Measurements from ENCODE around the gene CLDN9. TPM values are rescaled to one million over a fixed set of nuclear protein-coding genes. Genes with fewer than 3 reads are reported as not detected.
"Not testable (repeated sequence)": the region's sequence is repeated elsewhere in the genome, so short reads cannot be mapped to it uniquely, and the experiment has no call there.

The CLDN9 gene
- total and polyA plus RNA-seq, 4 donors: 0.05 to 0.32 (median 0.25) TPM

DNA sequence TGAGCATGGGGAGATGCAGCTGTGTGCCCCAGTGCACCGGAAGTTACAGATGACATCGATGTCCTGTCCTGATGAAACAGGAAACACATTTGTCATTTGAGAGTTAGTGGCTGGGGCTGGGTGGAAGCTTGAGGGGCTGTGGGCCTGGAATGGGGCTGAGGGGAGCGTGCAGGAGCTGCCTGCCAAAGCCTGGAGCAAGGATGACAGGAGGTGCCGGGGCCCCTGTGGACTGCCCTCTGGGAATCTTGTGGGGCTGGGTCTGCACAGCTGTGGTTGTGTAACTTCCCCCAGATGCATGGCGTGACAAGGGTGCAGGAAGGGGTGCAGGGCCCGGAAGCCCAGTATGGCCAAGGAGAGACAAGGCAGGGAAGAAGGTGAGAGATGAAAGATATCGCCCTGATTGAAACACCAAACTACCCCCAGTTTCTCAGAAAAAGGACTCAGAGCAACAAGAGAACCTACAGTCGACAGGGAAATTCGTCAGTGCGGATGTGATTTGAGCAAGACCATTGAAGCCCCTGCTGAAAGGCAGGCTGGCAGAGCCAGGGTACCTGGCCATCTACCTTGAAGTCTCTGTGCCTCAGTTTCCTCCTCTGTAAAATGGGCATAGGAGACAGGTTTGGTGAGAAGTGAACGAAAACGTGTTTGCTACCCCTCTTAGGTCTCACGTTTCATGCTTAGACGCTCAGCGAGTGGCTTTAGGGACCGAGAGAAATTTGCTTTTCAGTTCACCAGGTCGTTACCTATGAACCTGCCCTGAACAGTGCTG lies 42.4 kb downstream of the CLDN9 start:
- Histone ChIP-seq H3K4me3 (ENCODE audit: low read depth in 1 of 3, low read length in 3 of 3) (no peak overlapping the region), H3K27ac (ENCODE audit: low read depth in 1 of 2, low read length in 2 of 2) (no peak overlapping the region), H3K9ac (ENCODE audit: low read depth in 1 of 2, low read length in 2 of 2) (no peak overlapping the region), H3K36me3 (ENCODE audit: control insufficient read depth in 4 of 4, insufficient read depth in 3 of 4, low read depth in 1 of 4, low read length in 3 of 4) (peaks cover 0 to 2% (median 0%) of the 10 kb centered on the region in 4 donors), H3K27me3 (ENCODE audit: control insufficient read depth in 4 of 4, insufficient read depth in 4 of 4, low read length in 3 of 4) (no peaks in the 10 kb centered on the region), H3K9me3 (ENCODE audit: control insufficient read depth in 4 of 4, low read length in 3 of 4) (no peaks in the 10 kb centered on the region), H3K4me1 (ENCODE audit: control insufficient read depth in 4 of 4, insufficient read depth in 4 of 4, low read length in 3 of 4) (peaks cover 5 to 16% (median 13%) of the 10 kb centered on the region in 4 donors)
- DNase-seq (ENCODE audit: low spot score): no peak
- WGBS: 83% methylated on average over 17 of the region's 17 CpGs
- TF ChIP-seq, protein P1, sequence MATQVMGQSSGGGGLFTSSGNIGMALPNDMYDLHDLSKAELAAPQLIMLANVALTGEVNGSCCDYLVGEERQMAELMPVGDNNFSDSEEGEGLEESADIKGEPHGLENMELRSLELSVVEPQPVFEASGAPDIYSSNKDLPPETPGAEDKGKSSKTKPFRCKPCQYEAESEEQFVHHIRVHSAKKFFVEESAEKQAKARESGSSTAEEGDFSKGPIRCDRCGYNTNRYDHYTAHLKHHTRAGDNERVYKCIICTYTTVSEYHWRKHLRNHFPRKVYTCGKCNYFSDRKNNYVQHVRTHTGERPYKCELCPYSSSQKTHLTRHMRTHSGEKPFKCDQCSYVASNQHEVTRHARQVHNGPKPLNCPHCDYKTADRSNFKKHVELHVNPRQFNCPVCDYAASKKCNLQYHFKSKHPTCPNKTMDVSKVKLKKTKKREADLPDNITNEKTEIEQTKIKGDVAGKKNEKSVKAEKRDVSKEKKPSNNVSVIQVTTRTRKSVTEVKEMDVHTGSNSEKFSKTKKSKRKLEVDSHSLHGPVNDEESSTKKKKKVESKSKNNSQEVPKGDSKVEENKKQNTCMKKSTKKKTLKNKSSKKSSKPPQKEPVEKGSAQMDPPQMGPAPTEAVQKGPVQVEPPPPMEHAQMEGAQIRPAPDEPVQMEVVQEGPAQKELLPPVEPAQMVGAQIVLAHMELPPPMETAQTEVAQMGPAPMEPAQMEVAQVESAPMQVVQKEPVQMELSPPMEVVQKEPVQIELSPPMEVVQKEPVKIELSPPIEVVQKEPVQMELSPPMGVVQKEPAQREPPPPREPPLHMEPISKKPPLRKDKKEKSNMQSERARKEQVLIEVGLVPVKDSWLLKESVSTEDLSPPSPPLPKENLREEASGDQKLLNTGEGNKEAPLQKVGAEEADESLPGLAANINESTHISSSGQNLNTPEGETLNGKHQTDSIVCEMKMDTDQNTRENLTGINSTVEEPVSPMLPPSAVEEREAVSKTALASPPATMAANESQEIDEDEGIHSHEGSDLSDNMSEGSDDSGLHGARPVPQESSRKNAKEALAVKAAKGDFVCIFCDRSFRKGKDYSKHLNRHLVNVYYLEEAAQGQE (IDR thresholded peaks at IDR 0.05): no peak
- no peak for TF ChIP-seq SP1 (IDR thresholded peaks at IDR 0.05)
- TF ChIP-seq FOXA2 (IDR thresholded peaks at IDR 0.05): no peak
- TF ChIP-seq JUND (IDR thresholded peaks at IDR 0.05): no peak
- no peak for TF ChIP-seq HNF4G (IDR thresholded peaks at IDR 0.05)
- TF ChIP-seq RAD21 (IDR thresholded peaks at IDR 0.05): no peak
- TF ChIP-seq, protein P2, sequence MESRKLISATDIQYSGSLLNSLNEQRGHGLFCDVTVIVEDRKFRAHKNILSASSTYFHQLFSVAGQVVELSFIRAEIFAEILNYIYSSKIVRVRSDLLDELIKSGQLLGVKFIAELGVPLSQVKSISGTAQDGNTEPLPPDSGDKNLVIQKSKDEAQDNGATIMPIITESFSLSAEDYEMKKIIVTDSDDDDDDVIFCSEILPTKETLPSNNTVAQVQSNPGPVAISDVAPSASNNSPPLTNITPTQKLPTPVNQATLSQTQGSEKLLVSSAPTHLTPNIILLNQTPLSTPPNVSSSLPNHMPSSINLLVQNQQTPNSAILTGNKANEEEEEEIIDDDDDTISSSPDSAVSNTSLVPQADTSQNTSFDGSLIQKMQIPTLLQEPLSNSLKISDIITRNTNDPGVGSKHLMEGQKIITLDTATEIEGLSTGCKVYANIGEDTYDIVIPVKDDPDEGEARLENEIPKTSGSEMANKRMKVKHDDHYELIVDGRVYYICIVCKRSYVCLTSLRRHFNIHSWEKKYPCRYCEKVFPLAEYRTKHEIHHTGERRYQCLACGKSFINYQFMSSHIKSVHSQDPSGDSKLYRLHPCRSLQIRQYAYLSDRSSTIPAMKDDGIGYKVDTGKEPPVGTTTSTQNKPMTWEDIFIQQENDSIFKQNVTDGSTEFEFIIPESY (IDR thresholded peaks at IDR 0.05): no peak
- TF ChIP-seq FOXA1 (IDR thresholded peaks at IDR 0.05): no peak
- no peak for TF ChIP-seq HNF4A (conservative IDR thresholded peaks at IDR 0.05)
- TF ChIP-seq EGR1 (IDR thresholded peaks at IDR 0.05; ENCODE audit: low read depth in 2 of 2): no peak
- no peak for TF ChIP-seq GABPA (IDR thresholded peaks at IDR 0.05 in 1 of 2, conservative IDR thresholded peaks at IDR 0.05 in 1 of 2)
- no peak for TF ChIP-seq TAF1 (conservative IDR thresholded peaks at IDR 0.05)
- no peak for TF ChIP-seq RXRA (IDR thresholded peaks at IDR 0.05)
- TF ChIP-seq, protein P3, sequence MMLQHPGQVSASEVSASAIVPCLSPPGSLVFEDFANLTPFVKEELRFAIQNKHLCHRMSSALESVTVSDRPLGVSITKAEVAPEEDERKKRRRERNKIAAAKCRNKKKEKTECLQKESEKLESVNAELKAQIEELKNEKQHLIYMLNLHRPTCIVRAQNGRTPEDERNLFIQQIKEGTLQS (IDR thresholded peaks at IDR 0.05): no peak
- TF ChIP-seq NR2F2 (IDR thresholded peaks at IDR 0.05): no peak
- no peak for TF ChIP-seq YY1 (IDR thresholded peaks at IDR 0.05)
- TF ChIP-seq, protein P4, sequence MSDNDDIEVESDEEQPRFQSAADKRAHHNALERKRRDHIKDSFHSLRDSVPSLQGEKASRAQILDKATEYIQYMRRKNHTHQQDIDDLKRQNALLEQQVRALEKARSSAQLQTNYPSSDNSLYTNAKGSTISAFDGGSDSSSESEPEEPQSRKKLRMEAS (IDR thresholded peaks at IDR 0.05): no peak
- TF ChIP-seq, protein P5, sequence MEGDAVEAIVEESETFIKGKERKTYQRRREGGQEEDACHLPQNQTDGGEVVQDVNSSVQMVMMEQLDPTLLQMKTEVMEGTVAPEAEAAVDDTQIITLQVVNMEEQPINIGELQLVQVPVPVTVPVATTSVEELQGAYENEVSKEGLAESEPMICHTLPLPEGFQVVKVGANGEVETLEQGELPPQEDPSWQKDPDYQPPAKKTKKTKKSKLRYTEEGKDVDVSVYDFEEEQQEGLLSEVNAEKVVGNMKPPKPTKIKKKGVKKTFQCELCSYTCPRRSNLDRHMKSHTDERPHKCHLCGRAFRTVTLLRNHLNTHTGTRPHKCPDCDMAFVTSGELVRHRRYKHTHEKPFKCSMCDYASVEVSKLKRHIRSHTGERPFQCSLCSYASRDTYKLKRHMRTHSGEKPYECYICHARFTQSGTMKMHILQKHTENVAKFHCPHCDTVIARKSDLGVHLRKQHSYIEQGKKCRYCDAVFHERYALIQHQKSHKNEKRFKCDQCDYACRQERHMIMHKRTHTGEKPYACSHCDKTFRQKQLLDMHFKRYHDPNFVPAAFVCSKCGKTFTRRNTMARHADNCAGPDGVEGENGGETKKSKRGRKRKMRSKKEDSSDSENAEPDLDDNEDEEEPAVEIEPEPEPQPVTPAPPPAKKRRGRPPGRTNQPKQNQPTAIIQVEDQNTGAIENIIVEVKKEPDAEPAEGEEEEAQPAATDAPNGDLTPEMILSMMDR (IDR thresholded peaks at IDR 0.05; ENCODE audit: low read depth, low read length, missing input control): no peak

DNA sequence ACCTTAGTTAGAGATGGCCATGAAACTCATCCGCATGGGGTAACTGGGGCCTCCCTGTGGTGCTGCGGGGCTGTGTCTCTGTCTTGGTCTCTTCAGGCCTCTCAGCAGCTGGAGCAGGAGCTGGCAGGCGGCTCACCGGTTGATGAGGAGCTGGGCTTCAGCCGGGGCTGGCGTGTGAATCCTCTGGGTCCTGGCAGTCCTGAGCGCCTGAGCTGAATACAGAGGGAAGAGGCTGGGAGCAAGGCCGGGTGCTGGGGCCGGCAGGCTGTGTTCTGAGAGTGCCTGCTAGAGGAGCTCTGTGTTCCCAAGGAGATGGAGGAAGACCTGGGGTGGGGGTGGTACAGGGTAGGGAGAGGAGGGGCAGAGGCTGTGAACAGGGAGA lies 43.0 kb downstream of the CLDN9 start:
- 78% methylated on average over 9 of the region's 9 CpGs for WGBS
- DNase-seq (ENCODE audit: low spot score): not testable (repeated sequence)
- H3K4me1 ChIP-seq (ENCODE audit: control insufficient read depth in 4 of 4, insufficient read depth in 4 of 4, low read length in 3 of 4): peaks cover 6 to 18% (median 18%) of the 10 kb centered on the region in 4 donors

More for the DNA sequence above, 43.0 kb downstream of the CLDN9 start:
- H3K4me3 ChIP-seq (ENCODE audit: low read depth in 1 of 3, low read length in 3 of 3); H3K27ac ChIP-seq (ENCODE audit: low read depth in 1 of 2, low read length in 2 of 2); H3K9me3 ChIP-seq (ENCODE audit: control insufficient read depth in 4 of 4, low read length in 3 of 4); H3K36me3 ChIP-seq (ENCODE audit: control insufficient read depth in 4 of 4, insufficient read depth in 3 of 4, low read depth in 1 of 4, low read length in 3 of 4); H3K27me3 ChIP-seq (ENCODE audit: control insufficient read depth in 4 of 4, insufficient read depth in 4 of 4, low read length in 3 of 4); H3K9ac ChIP-seq (ENCODE audit: low read depth in 1 of 2, low read length in 2 of 2): not testable (repeated sequence)

Data from liver (tissue), 9 donors.